GM18508 (cell line): Measurements from ENCODE around the gene ATXN1L.
A peak's percentile ranks its signal among the peaks of the same experiment; 100 is the strongest.
"Not testable (repeated sequence)": the region's sequence is repeated elsewhere in the genome, so short reads cannot be mapped to it uniquely, and the experiment has no call there.

Source experiments
- ATAC-seq: cut with Tn5 transposase; IDR thresholded peaks from one replicate; pipeline ENCODE4 v1.9.1; 2021; ENCODE audit warnings: moderate number of reproducible peaks; ENCODE audit not compliant: insufficient read depth, unreplicated experiment

Gene ATXN1L

GRCh38 chr16:71845639-71846430 is at the start of gene ATXN1L:
TSS of gene ATXN1L (plus strand) at chr16:71845976. CDS start at chr16:71849741, 3,765 bp downstream.
- no peak for ATAC-seq

GRCh38 chr16:71796501-71797097 is 49.2 kb upstream of the ATXN1L start:
- ATAC-seq, result no peak

GRCh38 chr16:71803305-71803690 is 42.5 kb upstream of the ATXN1L start:
- ATAC-seq, result no peak

GRCh38 chr16:71807905-71808592 is 37.7 kb upstream of the ATXN1L start:
- peak; percentile 25 for ATAC-seq

- peak; percentile 62 for ATAC-seq
These were observed 37.0 kb upstream of the ATXN1L start, which contains the start of gene AP1G1 for GRCh38 chr16:71808593-71809459. TSS of gene AP1G1 (minus strand) at chr16:71808834. CDS start at chr16:71789479, 19,355 bp downstream.

- ATAC-seq, result not testable (repeated sequence)
These were observed 35.6 kb upstream of the ATXN1L start for GRCh38 chr16:71810155-71810530.

GRCh38 chr16:71811261-71811803 is 34.4 kb upstream of the ATXN1L start:
- no peak for ATAC-seq

GRCh38 chr16:71817155-71817500 is 28.6 kb upstream of the ATXN1L start:
- ATAC-seq, result not testable (repeated sequence)

GRCh38 chr16:71826533-71827017 is 19.2 kb upstream of the ATXN1L start:
- ATAC-seq, result no peak

GRCh38 chr16:71830359-71830758 is 15.4 kb upstream of the ATXN1L start:
- ATAC-seq, result no peak

GRCh38 chr16:71831698-71832097 is 14.1 kb upstream of the ATXN1L start:
- ATAC-seq, result not testable (repeated sequence)

GRCh38 chr16:71832112-71832511 is 13.7 kb upstream of the ATXN1L start:
- not testable (repeated sequence) for ATAC-seq

GRCh38 chr16:71834291-71834690 is 11.5 kb upstream of the ATXN1L start:
- ATAC-seq, result no peak

- ATAC-seq, result no peak
These were observed 8.6 kb upstream of the ATXN1L start for GRCh38 chr16:71837150-71837549.

GRCh38 chr16:71840052-71840451 is 5.7 kb upstream of the ATXN1L start:
- no peak for ATAC-seq

- no peak for ATAC-seq
These were observed 2.2 kb upstream of the ATXN1L start for GRCh38 chr16:71843572-71843971.

- no peak for ATAC-seq
These were observed 655 bp downstream of the ATXN1L start for GRCh38 chr16:71846431-71846830.

GRCh38 chr16:71847096-71847495 is 1.3 kb downstream of the ATXN1L start:
- ATAC-seq, result no peak

GRCh38 chr16:71848622-71849021 is 2.8 kb downstream of the ATXN1L start:
- no peak for ATAC-seq

- ATAC-seq, result no peak
These were observed 6.0 kb downstream of the ATXN1L start for GRCh38 chr16:71851746-71852145.
